Glutamatergic neuron (in vitro differentiated cells): ENCODE data around the gene ATP6AP2. TPM values are rescaled to one million over a fixed set of nuclear protein-coding genes. Genes with fewer than 3 reads are reported as not detected.

Experiments
- DNase-seq: peaks from one replicate; pipeline ENCODE4 v3.0.0; 2022
- H3K27ac Mint-ChIP-seq: one replicate; pipeline ENCODE4 v1.8.0; 2020; ENCODE audit warnings: mild to moderate bottlenecking, mixed read lengths, inconsistent platforms; ENCODE audit not compliant: unreplicated experiment
- H3K27me3 Mint-ChIP-seq: one replicate; pipeline ENCODE4 v1.8.0; 2020; ENCODE audit warnings: mild to moderate bottlenecking, moderate library complexity, mixed read lengths, inconsistent platforms; ENCODE audit not compliant: unreplicated experiment
- H3K36me3 Mint-ChIP-seq: one replicate; pipeline ENCODE4 v1.8.0; 2020; ENCODE audit warnings: mild to moderate bottlenecking, mixed read lengths, inconsistent platforms; ENCODE audit not compliant: unreplicated experiment
- H3K4me1 Mint-ChIP-seq: one replicate; pipeline ENCODE4 v1.8.0; 2020; ENCODE audit warnings: mild to moderate bottlenecking, low read depth, mixed read lengths, inconsistent platforms; ENCODE audit not compliant: unreplicated experiment
- H3K4me3 Mint-ChIP-seq: one replicate; pipeline ENCODE4 v1.8.0; 2020; ENCODE audit warnings: mild to moderate bottlenecking, mixed read lengths, inconsistent platforms; ENCODE audit not compliant: unreplicated experiment
- H3K9me3 Mint-ChIP-seq: one replicate; pipeline ENCODE4 v1.8.0; 2020; ENCODE audit warnings: mild to moderate bottlenecking, moderate library complexity, mixed read lengths, inconsistent platforms; ENCODE audit not compliant: unreplicated experiment
- total RNA-seq: library from RNA; stranded (reverse); fragmentation: NEBNext Ultra II Directional; extraction: Animal tissue kit (Norgen Biotek cat#: 25700); gene quantifications from one replicate; pipeline ENCODE4 v1.2.1, GENCODE V29; 2021; ENCODE audit not compliant: unreplicated experiment
- TF ChIP-seq, protein P1 (sequence below): fragments of 200-600 bp; sonication (generic); IDR thresholded peaks from one replicate; pipeline ENCODE4 v1.5.0; 2021; ENCODE audit not compliant: partially characterized antibody, unreplicated experiment

ATP6AP2 gene
- total RNA-seq, 1 donor from 2014 or later: 59.0 TPM

DNA sequence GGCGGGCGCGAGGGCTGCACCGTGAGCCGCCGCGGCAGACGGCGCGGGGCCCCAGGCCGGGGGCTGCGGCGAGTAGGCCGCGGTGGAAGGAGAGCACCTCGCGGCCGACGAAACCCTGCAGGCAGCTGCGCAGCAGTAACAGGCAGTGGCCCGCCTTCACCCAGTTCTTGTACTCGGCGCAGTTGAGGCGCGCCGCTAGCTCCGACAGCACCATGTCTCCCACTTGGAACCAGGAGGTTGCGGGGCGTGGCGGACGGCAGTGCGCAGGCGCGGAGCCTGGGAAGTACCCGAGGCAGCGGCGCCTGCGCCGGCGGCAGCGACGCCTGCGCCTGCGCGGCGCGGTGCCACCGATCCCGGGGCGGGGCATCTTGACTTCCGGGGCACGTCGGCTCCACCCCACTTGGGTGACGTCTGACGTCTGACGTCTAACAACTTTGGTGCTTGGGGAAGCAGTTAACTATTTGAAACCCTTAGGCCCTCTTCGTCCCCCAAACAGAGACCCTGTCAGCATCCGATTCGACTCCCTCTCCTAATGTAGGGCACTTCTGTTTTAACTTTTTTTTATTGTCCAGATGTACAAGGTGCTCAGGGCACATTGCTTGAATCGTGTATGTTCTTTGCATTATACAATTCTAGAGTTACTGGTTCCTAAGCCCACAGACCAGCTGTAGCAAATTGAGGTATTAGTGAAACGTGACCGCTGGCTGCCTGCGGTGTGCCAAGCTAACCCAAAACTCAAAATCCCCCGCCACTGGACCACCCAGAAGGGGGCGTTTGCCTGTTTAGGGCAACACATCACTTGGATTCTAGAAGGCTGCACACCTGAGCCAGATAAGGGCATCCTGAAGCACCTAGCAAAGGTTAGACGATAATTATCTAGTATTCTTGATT, 66.8 kb downstream of the ATP6AP2 start, which contains the start of gene CXorf38:
CXorf38 (minus strand) TSS at position 255 of the 891 bp plus-strand sequence; CDS start at position 214, 41 bp downstream.
- TF ChIP-seq, protein P1, sequence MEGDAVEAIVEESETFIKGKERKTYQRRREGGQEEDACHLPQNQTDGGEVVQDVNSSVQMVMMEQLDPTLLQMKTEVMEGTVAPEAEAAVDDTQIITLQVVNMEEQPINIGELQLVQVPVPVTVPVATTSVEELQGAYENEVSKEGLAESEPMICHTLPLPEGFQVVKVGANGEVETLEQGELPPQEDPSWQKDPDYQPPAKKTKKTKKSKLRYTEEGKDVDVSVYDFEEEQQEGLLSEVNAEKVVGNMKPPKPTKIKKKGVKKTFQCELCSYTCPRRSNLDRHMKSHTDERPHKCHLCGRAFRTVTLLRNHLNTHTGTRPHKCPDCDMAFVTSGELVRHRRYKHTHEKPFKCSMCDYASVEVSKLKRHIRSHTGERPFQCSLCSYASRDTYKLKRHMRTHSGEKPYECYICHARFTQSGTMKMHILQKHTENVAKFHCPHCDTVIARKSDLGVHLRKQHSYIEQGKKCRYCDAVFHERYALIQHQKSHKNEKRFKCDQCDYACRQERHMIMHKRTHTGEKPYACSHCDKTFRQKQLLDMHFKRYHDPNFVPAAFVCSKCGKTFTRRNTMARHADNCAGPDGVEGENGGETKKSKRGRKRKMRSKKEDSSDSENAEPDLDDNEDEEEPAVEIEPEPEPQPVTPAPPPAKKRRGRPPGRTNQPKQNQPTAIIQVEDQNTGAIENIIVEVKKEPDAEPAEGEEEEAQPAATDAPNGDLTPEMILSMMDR: no peak
- H3K27me3 Mint-ChIP-seq: peaks cover 6% of the 10 kb centered on the region
- peaks cover 6% of the 10 kb centered on the region for H3K4me1 Mint-ChIP-seq
- H3K27ac Mint-ChIP-seq: peak within 1 kb of the TSS; percentile 73
- peak; percentile 92 for DNase-seq
- H3K36me3 Mint-ChIP-seq: no peaks in the 10 kb centered on the region
- peak within 1 kb of the TSS; percentile 95 for H3K4me3 Mint-ChIP-seq
- H3K9me3 Mint-ChIP-seq: peaks cover 2% of the 10 kb centered on the region

DNA sequence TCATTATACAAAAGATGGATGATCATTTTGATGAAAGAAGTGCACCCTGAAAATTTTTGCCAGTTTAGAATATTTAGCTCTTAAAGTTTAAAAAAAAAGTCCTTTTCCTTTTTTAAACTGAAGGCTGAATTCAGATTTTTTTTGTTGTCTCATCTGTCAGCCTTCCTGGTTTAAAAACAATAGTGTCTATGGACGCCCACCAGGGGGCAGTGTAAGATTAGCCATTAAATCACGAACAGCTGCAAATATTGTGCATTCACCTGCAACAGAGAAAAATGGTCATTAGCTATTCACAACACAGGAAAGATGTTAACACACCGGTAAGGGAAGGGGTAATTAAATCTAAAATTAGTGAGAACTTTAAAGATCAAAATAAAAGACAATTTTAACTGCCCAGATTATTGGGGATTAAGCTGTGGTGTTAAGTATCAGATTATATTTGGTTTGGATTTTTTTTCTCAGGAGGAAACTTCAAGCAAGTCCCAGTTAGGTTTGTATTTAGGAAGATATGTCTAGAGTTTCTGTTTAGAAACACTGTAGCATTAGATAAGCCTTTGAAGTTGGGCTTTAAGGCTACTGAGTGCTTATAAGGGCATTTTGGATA, 71.0 kb downstream of the ATP6AP2 start:
- peaks cover 3% of the 10 kb centered on the region for H3K4me1 Mint-ChIP-seq
- DNase-seq: peak; percentile 52
- no peak overlapping the region for H3K4me3 Mint-ChIP-seq
- no peaks in the 10 kb centered on the region for H3K36me3 Mint-ChIP-seq
- peaks cover 4% of the 10 kb centered on the region for H3K27me3 Mint-ChIP-seq
- H3K9me3 Mint-ChIP-seq: peaks cover 3% of the 10 kb centered on the region
- TF ChIP-seq, protein P1: peak; percentile 83
- no peak overlapping the region for H3K27ac Mint-ChIP-seq

DNA sequence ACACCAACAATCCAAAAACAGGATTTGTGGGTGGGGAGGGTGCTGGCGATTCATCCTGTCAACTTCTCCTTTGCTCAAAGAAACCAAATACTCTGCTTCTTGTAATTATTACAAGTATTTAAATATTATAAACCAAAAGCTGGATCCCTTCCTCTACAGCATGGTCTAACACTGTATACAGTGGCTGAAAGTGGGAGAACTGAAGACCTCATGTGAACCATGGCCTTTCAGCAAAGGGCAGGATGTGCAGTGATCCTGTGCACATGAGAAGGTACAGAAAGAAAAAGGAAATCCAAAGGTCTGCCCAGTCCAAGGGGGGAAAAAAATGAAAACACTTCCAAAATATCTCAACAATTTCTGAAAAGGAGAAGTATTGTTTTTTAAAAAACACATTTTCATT, 71.9 kb downstream of the ATP6AP2 start:
- peaks cover 2% of the 10 kb centered on the region for H3K9me3 Mint-ChIP-seq
- TF ChIP-seq, protein P1: no peak
- no peak overlapping the region for H3K27ac Mint-ChIP-seq
- H3K27me3 Mint-ChIP-seq: peaks cover under 1% of the 10 kb centered on the region
- H3K36me3 Mint-ChIP-seq: no peaks in the 10 kb centered on the region
- H3K4me1 Mint-ChIP-seq: peaks cover 3% of the 10 kb centered on the region
- no peak for DNase-seq
- no peak overlapping the region for H3K4me3 Mint-ChIP-seq

DNA sequence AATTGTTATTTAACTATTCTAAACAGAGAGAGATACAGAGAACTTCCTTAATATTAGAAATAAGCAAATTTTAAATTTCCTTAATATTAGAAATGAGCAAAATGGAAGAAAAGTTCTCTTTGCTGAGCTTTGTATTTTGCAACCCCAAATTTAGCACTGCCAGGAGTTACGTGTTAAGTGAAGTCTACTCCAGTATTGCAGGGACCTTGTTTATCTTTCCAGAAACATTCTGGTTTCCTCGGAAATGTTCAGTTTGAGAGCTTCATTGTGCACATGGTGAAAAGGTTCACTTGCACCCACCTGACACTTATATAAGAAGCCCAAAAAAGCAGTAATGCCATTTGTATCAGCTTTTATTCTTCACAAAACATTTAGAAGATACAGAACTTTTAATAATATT, 72.8 kb downstream of the ATP6AP2 start:
- DNase-seq: no peak
- peaks cover 3% of the 10 kb centered on the region for H3K4me1 Mint-ChIP-seq
- H3K27ac Mint-ChIP-seq: no peak overlapping the region
- H3K27me3 Mint-ChIP-seq: no peaks in the 10 kb centered on the region
- H3K36me3 Mint-ChIP-seq: no peaks in the 10 kb centered on the region
- peaks cover 1% of the 10 kb centered on the region for H3K9me3 Mint-ChIP-seq
- no peak overlapping the region for H3K4me3 Mint-ChIP-seq
- TF ChIP-seq, protein P1: no peak

Other genes with a start within 250 kb of the ATP6AP2 start
- not detected for gene MPC1L, start 42.5 kb downstream of the ATP6AP2 start, total RNA-seq
- gene CXorf38, start 66.6 kb downstream of the ATP6AP2 start, total RNA-seq: 7.8 TPM
- 59.8 TPM for gene MED14, start 154.6 kb downstream of the ATP6AP2 start, total RNA-seq